Stimulated activated CD4-positive, alpha-beta T cell treated with anti-CD3 and anti-CD28 coated beads, Interleukin-1b, Interleukin-23, amount 100 ng/mL, for 4 hours (primary cell): ENCODE measurements around the gene NRP2.

Experiments
- DNase-seq, 2 donors: peaks; one replicate each; pipeline ENCODE4 v3.0.0-alpha.2; 2020; ENCODE audit warnings: low read depth in 2 of 2

Gene NRP2

GRCh38 chr2:205686783-205687640, 4.7 kb downstream of the NRP2 start:
- DNase-seq = no peak

DNA sequence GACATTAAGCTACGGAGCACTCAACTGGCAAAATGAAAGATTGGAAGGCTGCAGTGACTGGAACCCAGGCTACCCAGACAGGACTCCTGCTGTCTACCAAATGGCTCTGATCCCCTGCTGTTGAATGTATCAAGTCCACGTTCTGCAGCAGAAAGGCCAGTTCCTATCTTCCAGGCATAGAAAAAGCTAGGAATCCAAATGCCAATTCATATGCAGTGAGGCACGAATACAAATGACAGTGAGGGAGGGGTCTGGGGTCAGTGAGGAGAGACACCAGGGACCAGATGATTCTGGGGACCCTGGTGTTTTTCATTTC, 5.3 kb downstream of the NRP2 start:
- DNase-seq = no peak

- no peak for DNase-seq
Measured at GRCh38 chr2:205688417-205689200, 6.3 kb downstream of the NRP2 start.

DNA sequence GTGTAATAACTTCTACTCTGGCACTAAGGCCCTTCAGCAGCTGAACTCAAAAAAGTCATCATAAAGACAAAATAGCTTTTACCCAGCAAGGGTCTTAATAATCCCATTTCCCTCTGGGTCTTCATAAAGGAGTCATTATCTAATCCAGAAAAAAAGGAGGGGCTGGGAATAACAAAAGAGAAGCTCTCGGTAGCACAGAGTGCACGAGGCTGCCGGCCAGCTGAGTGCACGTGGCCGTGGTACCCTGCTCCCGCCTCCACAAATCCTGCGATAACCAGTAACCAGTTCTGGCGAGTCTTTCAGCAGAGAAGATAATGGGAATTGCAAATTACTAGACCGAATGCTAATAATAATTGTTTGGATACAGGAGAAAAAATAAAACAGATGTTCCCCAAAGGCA, 7.5 kb downstream of the NRP2 start:
- DNase-seq = no peak

- no peak for DNase-seq
Measured at GRCh38 chr2:205692104-205692503, 9.8 kb downstream of the NRP2 start.

- DNase-seq = no peak
Measured at GRCh38 chr2:205694256-205694655, 12.0 kb downstream of the NRP2 start.

DNA sequence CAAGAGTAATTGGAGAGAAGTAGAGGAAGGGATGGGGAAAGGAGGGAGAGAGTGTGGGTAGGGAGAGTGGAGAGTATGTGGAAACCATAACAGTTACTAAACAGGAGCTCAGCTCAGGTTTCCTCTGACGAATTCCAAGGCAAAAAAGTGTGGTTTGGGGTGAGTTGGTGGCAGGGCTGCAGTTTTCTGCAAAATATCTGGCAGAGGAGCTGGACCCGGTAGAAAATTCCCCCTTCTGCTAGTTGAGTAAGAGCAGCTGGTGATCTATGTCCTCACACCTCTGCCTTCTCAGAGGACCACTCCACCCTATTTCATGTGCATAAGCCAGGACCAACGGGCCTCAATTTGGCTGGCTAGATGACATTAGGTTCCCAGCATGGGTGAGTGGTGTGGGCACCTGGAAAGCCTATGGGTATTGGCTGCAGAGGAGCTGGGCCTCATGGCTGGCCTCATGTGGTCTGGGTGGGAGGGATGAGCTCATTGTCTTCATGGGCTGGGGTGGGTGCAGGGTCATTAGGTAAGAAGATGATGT, 13.2 kb downstream of the NRP2 start:
- DNase-seq = no peak

GRCh38 chr2:205696331-205696926, 14.1 kb downstream of the NRP2 start:
- DNase-seq = no peak

- no peak for DNase-seq
Measured at GRCh38 chr2:205696927-205697441, 14.7 kb downstream of the NRP2 start.

- DNase-seq = no peak
Measured at GRCh38 chr2:205698286-205699268, 16.3 kb downstream of the NRP2 start.

GRCh38 chr2:205699515-205700289, 17.4 kb downstream of the NRP2 start:
- no peak for DNase-seq

- no peak for DNase-seq
Measured at GRCh38 chr2:205700331-205701132, 18.2 kb downstream of the NRP2 start.

DNA sequence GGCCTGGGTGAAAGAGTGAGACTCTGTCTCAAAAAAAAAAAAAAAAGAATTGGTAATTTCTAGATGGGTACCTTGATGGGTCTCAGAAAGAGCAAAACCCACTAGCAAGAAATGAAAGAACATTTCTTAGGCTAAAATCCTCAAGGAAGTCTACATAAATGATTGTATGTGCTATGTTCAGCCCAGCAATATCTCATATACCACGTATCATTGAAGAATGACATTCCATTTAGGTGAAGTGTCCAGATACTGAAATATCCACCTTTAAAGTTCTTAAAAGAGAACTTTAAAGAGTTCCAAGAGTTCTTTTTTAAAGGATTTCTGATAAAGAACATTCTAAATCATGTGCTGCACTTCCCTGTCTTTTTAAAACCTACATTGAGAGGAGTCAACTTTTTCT, 19.2 kb downstream of the NRP2 start:
- DNase-seq = no peak

- no peak for DNase-seq
Measured at GRCh38 chr2:205702576-205702975, 20.3 kb downstream of the NRP2 start.

- DNase-seq = no peak
Measured at GRCh38 chr2:205703471-205704126, 21.3 kb downstream of the NRP2 start.

GRCh38 chr2:205704127-205704741, 21.9 kb downstream of the NRP2 start:
- no peak for DNase-seq

- no peak for DNase-seq
Measured at GRCh38 chr2:205705511-205706349, 23.4 kb downstream of the NRP2 start.
